ENCODE results near the gene GPRC5B.
A peak's percentile ranks its signal among the peaks of the same experiment; 100 is the strongest.

Gene GPRC5B

GRCh38 chr16:19859603-19860002 lies 25.0 kb downstream of the GPRC5B start:
- no peak for TF ChIP-seq CTCF (IDR thresholded peaks at IDR 0.05; ENCODE audit: low read depth, low read length)
- no peak overlapping the region for H3K4me3 ChIP-seq (ENCODE audit: low read depth, low read length)
- in situ Hi-C loops (cut with HindIII; ENCODE audit: low sequenced_read_pairs), result no loop called here
- DNase-seq (ENCODE audit: low read depth, low spot score), result no peak

GRCh38 chr16:19859166-19859565 lies 25.5 kb downstream of the GPRC5B start:
- no peak for DNase-seq (ENCODE audit: low read depth, low spot score)
- in situ Hi-C loops (cut with HindIII; ENCODE audit: low sequenced_read_pairs), result no loop called here
- no peak overlapping the region for H3K4me3 ChIP-seq (ENCODE audit: low read depth, low read length)
- no peak for TF ChIP-seq CTCF (IDR thresholded peaks at IDR 0.05; ENCODE audit: low read depth, low read length)

- peak; percentile 39 for DNase-seq (ENCODE audit: low read depth, low spot score)
- in situ Hi-C loops (cut with HindIII; ENCODE audit: low sequenced_read_pairs), result no loop called here
- H3K4me3 ChIP-seq (ENCODE audit: low read depth, low read length), result no peak overlapping the region
- no peak for TF ChIP-seq CTCF (IDR thresholded peaks at IDR 0.05; ENCODE audit: low read depth, low read length)
Observed at GRCh38 chr16:19858340-19859018, 26.2 kb downstream of the GPRC5B start.

- no peak for DNase-seq (ENCODE audit: low read depth, low spot score)
- in situ Hi-C loops (cut with HindIII; ENCODE audit: low sequenced_read_pairs), result no loop called here
- TF ChIP-seq CTCF (IDR thresholded peaks at IDR 0.05; ENCODE audit: low read depth, low read length), result no peak
- H3K4me3 ChIP-seq (ENCODE audit: low read depth, low read length), result no peak overlapping the region
Observed at GRCh38 chr16:19857593-19858339, 26.9 kb downstream of the GPRC5B start.

- in situ Hi-C loops (cut with HindIII; ENCODE audit: low sequenced_read_pairs), result no loop called here
- no peak for TF ChIP-seq CTCF (IDR thresholded peaks at IDR 0.05; ENCODE audit: low read depth, low read length)
- DNase-seq (ENCODE audit: low read depth, low spot score), result no peak
- H3K4me3 ChIP-seq (ENCODE audit: low read depth, low read length), result no peak overlapping the region
Observed at GRCh38 chr16:19856120-19856519, 28.5 kb downstream of the GPRC5B start.

GRCh38 chr16:19854543-19854876 lies 30.1 kb downstream of the GPRC5B start:
- in situ Hi-C loops (cut with HindIII; ENCODE audit: low sequenced_read_pairs), result no loop called here
- no peak for DNase-seq (ENCODE audit: low read depth, low spot score)
- H3K4me3 ChIP-seq (ENCODE audit: low read depth, low read length), result no peak overlapping the region
- no peak for TF ChIP-seq CTCF (IDR thresholded peaks at IDR 0.05; ENCODE audit: low read depth, low read length)

All from astrocyte of the spinal cord (primary cell).